SK-N-SH (cell line): Measurements from ENCODE around the gene ARL5C. TPM values are rescaled to one million over a fixed set of nuclear protein-coding genes. Genes with fewer than 3 reads are reported as not detected.

Source experiments
- CTCF ChIA-PET: fragments of 300-600, 350-600 bp; formaldehyde crosslinking; extraction: SDS; loops from one replicate; lab custom pipeline; 2021; lab: Yijun Ruan, JAX
- POLR2A ChIA-PET: fragments of 350-600 bp; sonication (Branson Sonifier 250); formaldehyde crosslinking; extraction: SDS; loops from one replicate; lab custom pipeline; 2020; ENCODE audit warnings: antibody characterized with exemption, inconsistent platforms; lab: Yijun Ruan, JAX
- DNase-seq: peaks from one replicate; pipeline ENCODE4 v3.0.0; 2012
- H2AFZ ChIP-seq: fragments of 200-600 bp; sonication (generic); 2 replicates; pipeline ENCODE4 v1.8.1; 2016; ENCODE audit warnings: antibody characterized with exemption, mild to moderate bottlenecking, low read depth
- H3F3A ChIP-seq: fragments of 200-600 bp; sonication (generic); replicated peaks from 2 replicates; pipeline ENCODE3; 2016; ENCODE audit warnings: antibody characterized with exemption, mild to moderate bottlenecking; ENCODE audit not compliant: insufficient read depth
- H3K27ac ChIP-seq, 2 experiments: fragments of 200-500 bp in 1 of 2; fragments of 200-600 bp in 1 of 2; sonication (Bioruptor generic) in 1 of 2; sonication (generic), shearing (Covaris generic) in 1 of 2; 2 replicates each; pipeline versions ENCODE4 v1.5.1 to v1.6.1; 2014 to 2016; ENCODE audit warnings: low read depth in 2 of 2, inconsistent platforms in 1 of 2, low read length in 1 of 2, mild to moderate bottlenecking in 1 of 2, mixed read lengths in 1 of 2
- H3K27me3 ChIP-seq: fragments of 200-600 bp; sonication (generic), shearing (Covaris generic); 2 replicates; pipeline ENCODE4 v1.6.1; 2016; ENCODE audit warnings: mixed run types; ENCODE audit not compliant: insufficient read depth
- H3K36me3 ChIP-seq, 2 experiments: fragments of 200-500 bp in 1 of 2; fragments of 200-600 bp in 1 of 2; sonication (Bioruptor generic) in 1 of 2; sonication (generic) in 1 of 2; replicated peaks in 1 of 2; 2 replicates each; pipeline versions ENCODE3 to v1.5.1; 2014 to 2016; ENCODE audit warnings: low read length in 1 of 2, mild to moderate bottlenecking in 1 of 2; ENCODE audit not compliant: insufficient read depth in 2 of 2, control insufficient read depth in 1 of 2
- H3K4me1 ChIP-seq, 2 experiments: fragments of 200-500 bp in 1 of 2; fragments of 200-600 bp in 1 of 2; sonication (Bioruptor generic) in 1 of 2; sonication (generic), shearing (Covaris generic) in 1 of 2; 2 replicates each; pipeline versions ENCODE4 v1.5.1 to v1.6.1; 2014 to 2016; ENCODE audit warnings: low read depth in 1 of 2, low read length in 1 of 2, mixed run types in 1 of 2; ENCODE audit not compliant: insufficient read depth in 2 of 2, control insufficient read depth in 1 of 2
- H3K4me2 ChIP-seq: fragments of 200-600 bp; sonication (generic), shearing (Covaris generic); 2 replicates; pipeline ENCODE4 v1.6.1; 2017; ENCODE audit warnings: mixed run types
- H3K4me3 ChIP-seq, 2 experiments: fragments of 200-500 bp in 1 of 2; fragments of 200-600 bp in 1 of 2; sonication (Bioruptor generic) in 1 of 2; sonication (generic), shearing (Covaris generic) in 1 of 2; 2 replicates each; pipeline versions ENCODE4 v1.5.1 to v1.8.1; 2014 to 2016; ENCODE audit warnings: low read depth in 2 of 2, inconsistent platforms in 1 of 2, low read length in 1 of 2, mild to moderate bottlenecking in 1 of 2, mixed read lengths in 1 of 2, moderate library complexity in 1 of 2
- H3K79me2 ChIP-seq: fragments of 200-600 bp; sonication (generic); 2 replicates; pipeline ENCODE4 v1.8.1; 2017; ENCODE audit warnings: mild to moderate bottlenecking; ENCODE audit not compliant: insufficient read depth
- H3K9ac ChIP-seq: fragments of 200-600 bp; sonication (generic); 2 replicates; pipeline ENCODE4 v1.6.1; 2017; ENCODE audit warnings: mixed run types
- H3K9me2 ChIP-seq: fragments of 200-600 bp; sonication (generic); 2 replicates; pipeline ENCODE4 v1.6.1; 2017; ENCODE audit warnings: mixed run types
- H3K9me3 ChIP-seq: fragments of 200-600 bp; sonication (generic); 2 replicates; pipeline ENCODE4 v1.6.1; 2017; ENCODE audit warnings: mixed run types, mild to moderate bottlenecking, moderate library complexity
- H4K20me1 ChIP-seq: fragments of 200-600 bp; sonication (generic); 2 replicates; pipeline ENCODE4 v1.6.1; 2017; ENCODE audit warnings: mild to moderate bottlenecking, mixed run types; ENCODE audit not compliant: insufficient read depth
- FOXJ3 ChIP-seq: sonication (generic); formaldehyde crosslinking; IDR thresholded peaks from 2 replicates; pipeline ENCODE4 v1.5.1; 2020; ENCODE audit warnings: mild to moderate bottlenecking, missing genetic modification reagents
- NRF1 ChIP-seq: IDR thresholded peaks from 2 replicates; pipeline ENCODE4 v1.6.1; 2012; ENCODE audit warnings: low read depth, mild to moderate bottlenecking, low read length
- RAD21 ChIP-seq: IDR thresholded peaks from 2 replicates; pipeline ENCODE4 v1.6.1; 2012; ENCODE audit warnings: mild to moderate bottlenecking, low read length
- RCOR1 ChIP-seq: fragments of 150-350 bp; IDR thresholded peaks from 2 replicates; pipeline ENCODE4 v1.6.1; 2017; ENCODE audit warnings: antibody characterized with exemption, low read length
- SIN3A ChIP-seq: IDR thresholded peaks from 2 replicates; pipeline ENCODE4 v1.6.1; 2012; ENCODE audit warnings: low read depth, mild to moderate bottlenecking, low read length, moderate library complexity, borderline replicate concordance
- SMC3 ChIP-seq: IDR thresholded peaks from 2 replicates; pipeline ENCODE4 v1.6.1; 2012; ENCODE audit warnings: low read depth, low read length, improper control_type of control experiment
- TEAD4 ChIP-seq: IDR thresholded peaks from 2 replicates; pipeline ENCODE4 v1.4.0; 2012; ENCODE audit warnings: mild to moderate bottlenecking, borderline replicate concordance; ENCODE audit not compliant: insufficient read depth
- WGBS: methylation state at CpG from one replicate; pipeline ENCODE4 v1.1.6; 2017; ENCODE audit warnings: low lambda C conversion rate; 5-methylcytosine and 5-hydroxymethylcytosine counted together
- polyA plus RNA-seq, 3 experiments: library from polyadenylated mRNA; depleted of rRNA; stranded (reverse); fragments of >200 nt; gene quantifications; 2 replicates each; pipeline ENCODE4 v1.2.3, GENCODE V29; 2012
- TF ChIP-seq, protein P1 (sequence below): fragments of 150-350 bp; IDR thresholded peaks from 2 replicates; pipeline ENCODE4 v1.6.1; 2016; ENCODE audit warnings: mild to moderate bottlenecking, low read depth, low read length
- TF ChIP-seq, protein P2 (sequence below): IDR thresholded peaks from 2 replicates; pipeline ENCODE4 v1.4.0; 2012; ENCODE audit warnings: low read depth, borderline replicate concordance
- TF ChIP-seq, protein P3 (sequence below): fragments of 200-600 bp; sonication (generic); IDR thresholded peaks from 2 replicates; pipeline ENCODE4 v1.6.1; 2017; ENCODE audit warnings: antibody characterized with exemption, mild to moderate bottlenecking, moderate library complexity
- TF ChIP-seq, protein P4 (sequence below): IDR thresholded peaks from 2 replicates; pipeline ENCODE4 v1.4.0; 2012; ENCODE audit warnings: low read depth, borderline replicate concordance

ARL5C gene
- polyA plus RNA-seq, 1 of the 3 experiments (the other 2 are of a cell fraction): not detected

DNA sequence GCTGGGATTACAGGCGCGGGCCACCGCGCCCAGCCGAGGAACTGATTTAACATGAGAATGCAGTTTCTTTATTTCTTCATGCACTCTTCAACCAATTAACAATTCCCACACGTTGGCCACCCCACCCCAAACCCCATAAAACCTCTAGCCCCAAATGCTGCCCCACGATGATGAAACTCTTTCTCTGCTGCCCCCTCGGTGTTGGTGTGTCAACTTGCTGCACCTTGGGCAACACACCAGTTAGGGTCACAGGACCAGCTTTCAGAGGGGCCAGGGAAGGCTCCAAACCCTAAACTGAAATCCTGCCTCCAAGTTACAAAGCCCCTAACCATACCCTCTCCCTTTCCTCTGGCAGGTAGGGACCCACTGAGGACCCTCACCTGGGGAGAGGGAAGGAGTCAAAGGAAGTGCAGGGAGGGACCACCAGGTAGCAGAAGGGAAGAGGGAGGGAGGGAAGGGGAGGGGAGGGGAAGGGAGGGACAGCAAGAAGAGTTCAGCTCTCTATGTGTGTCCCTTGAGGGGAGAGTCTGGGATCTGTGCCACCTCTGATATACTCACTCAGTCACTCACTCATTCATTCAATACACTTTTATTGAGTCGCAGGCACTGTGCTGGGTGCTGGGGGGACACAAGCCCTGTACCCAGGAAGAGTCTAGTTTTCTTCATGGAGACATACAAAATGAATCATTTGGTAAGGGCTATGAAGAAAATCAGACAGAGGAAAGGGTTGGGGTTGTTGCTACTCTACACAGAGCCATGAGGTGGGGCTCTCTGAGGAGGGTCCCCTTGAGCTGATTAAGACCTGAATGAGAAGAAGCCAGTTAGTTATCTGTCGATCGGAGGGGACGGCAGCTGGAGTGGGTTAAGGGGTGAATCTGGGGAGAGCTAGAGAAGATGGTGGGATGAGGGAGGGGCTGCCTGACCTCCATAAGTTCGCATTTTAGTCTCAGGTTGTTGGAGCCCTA lies 18.5 kb downstream of the ARL5C start:
- H3F3A ChIP-seq: no peaks in the 10 kb centered on the region
- TF ChIP-seq SMC3 (no peak), RCOR1 (no peak), NRF1 (no peak), FOXJ3 (CRISPR knock-in tag) (no peak), RAD21 (no peak)
- TF ChIP-seq, protein P1, sequence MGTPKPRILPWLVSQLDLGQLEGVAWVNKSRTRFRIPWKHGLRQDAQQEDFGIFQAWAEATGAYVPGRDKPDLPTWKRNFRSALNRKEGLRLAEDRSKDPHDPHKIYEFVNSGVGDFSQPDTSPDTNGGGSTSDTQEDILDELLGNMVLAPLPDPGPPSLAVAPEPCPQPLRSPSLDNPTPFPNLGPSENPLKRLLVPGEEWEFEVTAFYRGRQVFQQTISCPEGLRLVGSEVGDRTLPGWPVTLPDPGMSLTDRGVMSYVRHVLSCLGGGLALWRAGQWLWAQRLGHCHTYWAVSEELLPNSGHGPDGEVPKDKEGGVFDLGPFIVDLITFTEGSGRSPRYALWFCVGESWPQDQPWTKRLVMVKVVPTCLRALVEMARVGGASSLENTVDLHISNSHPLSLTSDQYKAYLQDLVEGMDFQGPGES: no peak
- TF ChIP-seq, protein P2, sequence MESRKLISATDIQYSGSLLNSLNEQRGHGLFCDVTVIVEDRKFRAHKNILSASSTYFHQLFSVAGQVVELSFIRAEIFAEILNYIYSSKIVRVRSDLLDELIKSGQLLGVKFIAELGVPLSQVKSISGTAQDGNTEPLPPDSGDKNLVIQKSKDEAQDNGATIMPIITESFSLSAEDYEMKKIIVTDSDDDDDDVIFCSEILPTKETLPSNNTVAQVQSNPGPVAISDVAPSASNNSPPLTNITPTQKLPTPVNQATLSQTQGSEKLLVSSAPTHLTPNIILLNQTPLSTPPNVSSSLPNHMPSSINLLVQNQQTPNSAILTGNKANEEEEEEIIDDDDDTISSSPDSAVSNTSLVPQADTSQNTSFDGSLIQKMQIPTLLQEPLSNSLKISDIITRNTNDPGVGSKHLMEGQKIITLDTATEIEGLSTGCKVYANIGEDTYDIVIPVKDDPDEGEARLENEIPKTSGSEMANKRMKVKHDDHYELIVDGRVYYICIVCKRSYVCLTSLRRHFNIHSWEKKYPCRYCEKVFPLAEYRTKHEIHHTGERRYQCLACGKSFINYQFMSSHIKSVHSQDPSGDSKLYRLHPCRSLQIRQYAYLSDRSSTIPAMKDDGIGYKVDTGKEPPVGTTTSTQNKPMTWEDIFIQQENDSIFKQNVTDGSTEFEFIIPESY: no peak
- ChIA-PET CTCF (interaction anchor here (0.9 to 1.2 kb wide), 2 partner anchors 164 kb away, joined by 3 to 5 read pairs; no protein-coding TSS in a partner anchor), POLR2A (no interaction called here)
- peaks cover 13% of the 10 kb centered on the region; the same call in 1 of the 2 replicates for H3K27me3 ChIP-seq
- peaks cover 0 to 28% of the 10 kb centered on the region in 2 experiments; a peak in 1 of 4 replicates for H3K4me1 ChIP-seq
- H3K9me2 ChIP-seq: no peaks in the 10 kb centered on the region
- H3K27ac ChIP-seq: no peak overlapping the region
- no peaks in the 10 kb centered on the region for H3K79me2 ChIP-seq
- no peaks in the 10 kb centered on the region for H4K20me1 ChIP-seq
- H2AFZ ChIP-seq: no peak overlapping the region
- no peak for DNase-seq
- H3K9ac ChIP-seq: no peak overlapping the region
- no peak overlapping the region for H3K4me3 ChIP-seq
- 62% methylated on average over 13 of the region's 13 CpGs for WGBS
- no peak overlapping the region for H3K4me2 ChIP-seq
- no peaks in the 10 kb centered on the region for H3K36me3 ChIP-seq
- no peaks in the 10 kb centered on the region for H3K9me3 ChIP-seq

DNA sequence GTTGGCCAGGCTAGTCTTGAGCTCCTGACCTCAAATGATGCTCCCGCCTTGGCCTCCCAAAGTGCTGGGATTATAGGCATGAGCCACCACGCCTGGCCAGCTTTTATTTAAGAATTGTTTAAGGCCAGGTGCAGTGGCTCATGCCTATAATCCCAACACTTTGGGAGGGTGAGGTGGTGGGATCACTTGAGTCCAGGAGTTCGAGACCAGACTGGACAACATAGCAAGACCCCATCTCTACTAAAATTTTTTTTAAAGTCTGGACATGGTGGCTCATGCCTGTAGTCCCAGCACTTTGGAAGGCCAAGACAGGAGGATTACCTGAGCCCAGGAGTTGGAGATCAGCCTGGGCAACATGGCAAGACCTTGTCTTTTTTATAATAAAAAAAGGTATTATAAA lies 19.7 kb downstream of the ARL5C start:
- Histone ChIP-seq H3K9me3 (no peaks in the 10 kb centered on the region), H3K4me3 (no peak overlapping the region), H3K9ac (no peak overlapping the region), H3F3A (no peaks in the 10 kb centered on the region), H4K20me1 (no peaks in the 10 kb centered on the region), H3K27ac (no peak overlapping the region), H3K79me2 (no peaks in the 10 kb centered on the region), H3K27me3 (peaks cover 13% of the 10 kb centered on the region; the same call in 1 of the 2 replicates), H3K36me3 (no peaks in the 10 kb centered on the region), H2AFZ (no peak overlapping the region), H3K4me1 (peaks cover 0 to 22% of the 10 kb centered on the region in 2 experiments; a peak in 1 of 4 replicates), H3K4me2 (no peak overlapping the region), H3K9me2 (no peaks in the 10 kb centered on the region)
- CTCF ChIA-PET: interaction anchor here (0.7 to 3.7 kb wide), 2 partner anchors 29 to 163 kb away, joined by 3 to 24 read pairs; no protein-coding TSS in a partner anchor
- DNase-seq: no peak
- 80% methylated on average over 3 of the region's 3 CpGs for WGBS
- POLR2A ChIA-PET: no interaction called here
- TF ChIP-seq, protein P2: no peak
- no peak for TF ChIP-seq SMC3
- TF ChIP-seq, protein P3, sequence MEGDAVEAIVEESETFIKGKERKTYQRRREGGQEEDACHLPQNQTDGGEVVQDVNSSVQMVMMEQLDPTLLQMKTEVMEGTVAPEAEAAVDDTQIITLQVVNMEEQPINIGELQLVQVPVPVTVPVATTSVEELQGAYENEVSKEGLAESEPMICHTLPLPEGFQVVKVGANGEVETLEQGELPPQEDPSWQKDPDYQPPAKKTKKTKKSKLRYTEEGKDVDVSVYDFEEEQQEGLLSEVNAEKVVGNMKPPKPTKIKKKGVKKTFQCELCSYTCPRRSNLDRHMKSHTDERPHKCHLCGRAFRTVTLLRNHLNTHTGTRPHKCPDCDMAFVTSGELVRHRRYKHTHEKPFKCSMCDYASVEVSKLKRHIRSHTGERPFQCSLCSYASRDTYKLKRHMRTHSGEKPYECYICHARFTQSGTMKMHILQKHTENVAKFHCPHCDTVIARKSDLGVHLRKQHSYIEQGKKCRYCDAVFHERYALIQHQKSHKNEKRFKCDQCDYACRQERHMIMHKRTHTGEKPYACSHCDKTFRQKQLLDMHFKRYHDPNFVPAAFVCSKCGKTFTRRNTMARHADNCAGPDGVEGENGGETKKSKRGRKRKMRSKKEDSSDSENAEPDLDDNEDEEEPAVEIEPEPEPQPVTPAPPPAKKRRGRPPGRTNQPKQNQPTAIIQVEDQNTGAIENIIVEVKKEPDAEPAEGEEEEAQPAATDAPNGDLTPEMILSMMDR: no peak
- no peak for TF ChIP-seq SIN3A
- TF ChIP-seq, protein P4, sequence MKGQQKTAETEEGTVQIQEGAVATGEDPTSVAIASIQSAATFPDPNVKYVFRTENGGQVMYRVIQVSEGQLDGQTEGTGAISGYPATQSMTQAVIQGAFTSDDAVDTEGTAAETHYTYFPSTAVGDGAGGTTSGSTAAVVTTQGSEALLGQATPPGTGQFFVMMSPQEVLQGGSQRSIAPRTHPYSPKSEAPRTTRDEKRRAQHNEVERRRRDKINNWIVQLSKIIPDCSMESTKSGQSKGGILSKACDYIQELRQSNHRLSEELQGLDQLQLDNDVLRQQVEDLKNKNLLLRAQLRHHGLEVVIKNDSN: no peak
- TF ChIP-seq TEAD4: no peak
